NB4 (cell line): ENCODE data around the gene MOB1B.

ENCODE experiments used
- CTCF ChIP-seq: IDR thresholded peaks from one replicate; pipeline ENCODE4 v1.5.1; 2012; ENCODE audit warnings: low read depth, low read length
- MAX ChIP-seq: IDR thresholded peaks from 2 replicates; pipeline ENCODE4 v1.6.1; 2011; ENCODE audit warnings: low read depth, low read length
- MYC ChIP-seq: IDR thresholded peaks from 2 replicates; pipeline ENCODE4 v1.6.1; 2011; ENCODE audit warnings: low read depth, low read length
- POLR2A ChIP-seq: IDR thresholded peaks from 2 replicates; pipeline ENCODE4 v1.6.1; 2011; ENCODE audit warnings: mild to moderate bottlenecking; ENCODE audit not compliant: insufficient read length; ENCODE audit errors: extremely low read depth

GRCh38 chr4:70863099-70863790, 38.9 kb upstream of the MOB1B start:
- no peak for TF ChIP-seq POLR2A
- no peak for TF ChIP-seq CTCF
- no peak for TF ChIP-seq MYC
- TF ChIP-seq MAX, result no peak
